AG10803 (cell line): Measurements from ENCODE around the gene BACE1-AS.

Experiments
- DNase-seq: peaks from one replicate; pipeline ENCODE4 v3.0.0; 2010; ENCODE audit warnings: low read depth
- H3K4me3 ChIP-seq: 2 replicates; pipeline ENCODE4 v1.5.1; 2011; ENCODE audit warnings: mild to moderate bottlenecking, low read length, control low read depth
- TF ChIP-seq, protein P1 (sequence below): conservative IDR thresholded peaks from 2 replicates; pipeline ENCODE4 v1.5.1; 2011; ENCODE audit warnings: mild to moderate bottlenecking, low read length, control low read depth, inconsistent platforms

BACE1-AS gene

DNA sequence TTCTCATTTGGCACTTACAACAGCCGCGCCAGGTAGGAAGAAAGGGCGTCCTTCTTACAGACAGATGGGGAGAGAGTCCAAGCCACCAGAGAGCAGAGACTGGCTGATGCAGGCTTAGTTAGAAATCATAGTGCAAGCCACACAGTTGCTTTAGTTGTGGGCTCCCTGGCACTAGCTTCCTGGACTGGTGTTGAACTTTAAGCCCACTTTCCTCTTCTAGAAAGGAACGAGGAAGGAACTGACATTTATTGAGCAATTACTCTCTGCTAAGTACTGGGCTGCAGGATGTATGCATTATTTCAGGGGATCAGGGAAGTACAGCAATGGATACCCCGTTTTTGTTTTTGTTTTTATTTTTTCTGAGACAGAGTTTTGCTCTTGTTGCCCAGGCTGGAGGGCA is 21.9 kb downstream of the BACE1-AS start:
- no peak overlapping the region for H3K4me3 ChIP-seq
- TF ChIP-seq, protein P1, sequence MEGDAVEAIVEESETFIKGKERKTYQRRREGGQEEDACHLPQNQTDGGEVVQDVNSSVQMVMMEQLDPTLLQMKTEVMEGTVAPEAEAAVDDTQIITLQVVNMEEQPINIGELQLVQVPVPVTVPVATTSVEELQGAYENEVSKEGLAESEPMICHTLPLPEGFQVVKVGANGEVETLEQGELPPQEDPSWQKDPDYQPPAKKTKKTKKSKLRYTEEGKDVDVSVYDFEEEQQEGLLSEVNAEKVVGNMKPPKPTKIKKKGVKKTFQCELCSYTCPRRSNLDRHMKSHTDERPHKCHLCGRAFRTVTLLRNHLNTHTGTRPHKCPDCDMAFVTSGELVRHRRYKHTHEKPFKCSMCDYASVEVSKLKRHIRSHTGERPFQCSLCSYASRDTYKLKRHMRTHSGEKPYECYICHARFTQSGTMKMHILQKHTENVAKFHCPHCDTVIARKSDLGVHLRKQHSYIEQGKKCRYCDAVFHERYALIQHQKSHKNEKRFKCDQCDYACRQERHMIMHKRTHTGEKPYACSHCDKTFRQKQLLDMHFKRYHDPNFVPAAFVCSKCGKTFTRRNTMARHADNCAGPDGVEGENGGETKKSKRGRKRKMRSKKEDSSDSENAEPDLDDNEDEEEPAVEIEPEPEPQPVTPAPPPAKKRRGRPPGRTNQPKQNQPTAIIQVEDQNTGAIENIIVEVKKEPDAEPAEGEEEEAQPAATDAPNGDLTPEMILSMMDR, result no peak
- no peak for DNase-seq

- no peak for DNase-seq
- H3K4me3 ChIP-seq, result peak overlapping the region; percentile 79
- TF ChIP-seq, protein P1, result no peak
Measured at GRCh38 chr11:117313828-117314768, 23.0 kb downstream of the BACE1-AS start.

GRCh38 chr11:117314840-117315239 is 23.7 kb downstream of the BACE1-AS start:
- peak overlapping the region; percentile 79 for H3K4me3 ChIP-seq
- no peak for DNase-seq

GRCh38 chr11:117315285-117316196 is 24.4 kb downstream of the BACE1-AS start:
- H3K4me3 ChIP-seq, result peak overlapping the region; percentile 79
- no peak for DNase-seq
- TF ChIP-seq, protein P1, result no peak

More at GRCh38 chr11:117314840-117315239, 23.7 kb downstream of the BACE1-AS start:
- TF ChIP-seq, protein P1, result no peak

DNA sequence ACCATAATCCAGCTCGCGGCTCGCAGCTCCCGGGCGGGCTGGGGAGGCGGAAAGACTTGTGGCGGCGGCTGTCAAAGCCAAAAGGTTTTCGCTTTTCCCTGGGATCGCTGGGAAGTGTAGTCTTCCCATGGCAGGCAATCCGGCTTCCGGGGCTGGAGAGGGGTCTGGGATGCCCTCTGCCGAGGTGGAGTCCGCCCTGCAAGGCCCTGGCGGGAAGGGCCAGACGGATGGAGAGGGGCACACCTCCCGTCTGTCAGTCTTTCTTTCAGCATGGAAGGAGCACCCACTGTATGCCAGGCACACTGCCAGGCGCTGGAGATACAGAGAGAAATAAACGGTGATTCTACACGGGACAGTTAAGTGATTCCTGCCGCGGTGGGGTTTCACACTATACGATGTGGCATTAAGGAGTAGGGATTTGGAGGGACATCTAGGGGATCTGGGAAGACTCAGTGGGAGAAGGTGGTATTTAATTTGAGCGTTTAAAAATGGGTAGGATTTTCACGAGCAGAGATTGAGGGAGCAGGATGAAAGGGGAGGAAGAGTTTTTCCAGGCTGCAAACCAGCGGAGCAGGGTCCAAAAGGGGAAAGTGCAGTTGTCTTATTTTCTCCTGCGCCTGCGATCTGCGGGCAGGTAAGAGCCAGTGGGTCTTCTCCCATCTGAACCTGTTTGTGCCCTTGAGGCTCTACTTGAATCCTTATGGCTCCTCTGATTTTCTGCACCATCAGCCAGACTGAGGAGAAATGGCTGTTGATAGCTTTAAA is 25.2 kb downstream of the BACE1-AS start, which contains the start of gene BACE1:
TSS of gene BACE1 (minus strand) at position 60 of the 765 bp plus-strand sequence. CDS start 461 bp downstream, outside the sequence.
- peak within 1 kb of the TSS; percentile 79 for H3K4me3 ChIP-seq
- TF ChIP-seq, protein P1, result peak; percentile 58
- peak; percentile 82 for DNase-seq

DNA sequence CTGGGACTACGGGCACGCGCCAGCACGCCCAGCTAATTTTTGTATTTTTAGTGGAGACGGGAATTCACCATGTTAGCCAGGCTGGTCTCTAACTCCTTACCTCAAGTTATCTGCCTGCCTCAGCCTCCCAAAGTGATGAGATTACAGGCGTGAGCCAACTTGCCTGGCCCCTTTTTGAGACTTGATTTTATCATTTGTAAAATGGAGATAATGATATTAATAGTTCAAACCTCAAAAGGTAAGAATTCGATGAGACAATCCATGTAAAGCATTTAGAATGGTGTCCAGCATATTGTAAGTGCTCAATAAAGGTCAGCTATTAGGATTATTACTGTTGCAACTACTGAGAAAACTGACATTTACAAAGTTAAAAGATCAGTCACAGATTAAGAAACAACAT is 27.6 kb downstream of the BACE1-AS start:
- DNase-seq, result no peak
- TF ChIP-seq, protein P1, result no peak
- no peak overlapping the region for H3K4me3 ChIP-seq
